ENCODE results near the gene HEMK1. TPM values are rescaled to one million over a fixed set of nuclear protein-coding genes. Genes with fewer than 3 reads are reported as not detected.

HEMK1 gene
- total RNA-seq, 1 experiment from 2014 or later: 12.5 TPM

DNA sequence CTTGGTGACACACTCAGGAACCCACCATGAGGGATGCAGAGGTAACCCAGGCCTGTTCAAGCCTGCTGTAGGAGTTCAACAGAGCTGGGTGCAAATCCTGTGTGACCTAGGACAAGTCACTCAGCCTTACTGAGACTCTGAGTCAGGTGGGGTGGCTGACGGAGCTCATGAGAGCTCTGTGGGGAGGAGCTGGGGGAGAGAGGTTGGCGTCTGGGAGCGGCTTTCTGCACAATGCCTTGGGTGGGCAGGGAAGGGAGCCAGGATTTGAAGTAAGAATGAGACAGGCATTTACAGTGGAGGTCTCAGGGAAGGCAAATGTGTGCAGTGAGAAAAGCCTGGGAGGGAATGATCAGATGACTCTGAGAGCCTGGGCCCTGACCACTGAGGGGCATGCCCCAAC lies 20.1 kb upstream of the HEMK1 start:
- Mint-ChIP-seq H3K9me3 (no peaks in the 10 kb centered on the region), H3K27ac (peak overlapping the region in 2 of 3 experiments; percentile 30 to 54; a peak in 2 of 7 replicates), H3K4me3 (no peak overlapping the region), H3K36me3 (ENCODE audit: insufficient read depth in 1 of 3, low read depth in 3 of 3) (no peaks in the 10 kb centered on the region), H3K4me1 (peaks cover 24 to 25% of the 10 kb centered on the region in 2 experiments), H3K27me3 (ENCODE audit: low read depth) (peaks cover 11% of the 10 kb centered on the region)
- no peak for DNase-seq
- no peaks in the 10 kb centered on the region for H3K79me2 ChIP-seq (ENCODE audit: insufficient read depth, low read length)
- no peak overlapping the region for H2AK5ac ChIP-seq (ENCODE audit: insufficient read length, low read length)
- no peak overlapping the region for H3K14ac ChIP-seq (ENCODE audit: insufficient read depth, low read length)
- no peak overlapping the region for H3K18ac ChIP-seq (ENCODE audit: insufficient read length, low read depth, low read length)
- H3K4ac ChIP-seq (ENCODE audit: low read depth, low read length): no peak overlapping the region
- H3K23ac ChIP-seq (ENCODE audit: insufficient read length, low read depth, low read length): no peak overlapping the region
- no peak overlapping the region for H2BK12ac ChIP-seq (ENCODE audit: insufficient read length, low read depth, low read length)
- H4K5ac ChIP-seq (ENCODE audit: insufficient read length, low read depth, low read length): no peak overlapping the region
- no peak overlapping the region for H3T11ph ChIP-seq (ENCODE audit: low read length)
- H2BK120ac ChIP-seq (ENCODE audit: low read depth, low read length, poor library complexity, severe bottlenecking): no peak overlapping the region
- no peak overlapping the region for H3K9ac ChIP-seq (ENCODE audit: extremely low read depth, insufficient read length, low read length)
- no peak overlapping the region for H3K56ac ChIP-seq (ENCODE audit: insufficient read length, low read depth, low read length)
- H3K23me2 ChIP-seq (ENCODE audit: insufficient read length, low read depth, low read length, poor library complexity, severe bottlenecking): no peaks in the 10 kb centered on the region
- TF ChIP-seq, protein P1, sequence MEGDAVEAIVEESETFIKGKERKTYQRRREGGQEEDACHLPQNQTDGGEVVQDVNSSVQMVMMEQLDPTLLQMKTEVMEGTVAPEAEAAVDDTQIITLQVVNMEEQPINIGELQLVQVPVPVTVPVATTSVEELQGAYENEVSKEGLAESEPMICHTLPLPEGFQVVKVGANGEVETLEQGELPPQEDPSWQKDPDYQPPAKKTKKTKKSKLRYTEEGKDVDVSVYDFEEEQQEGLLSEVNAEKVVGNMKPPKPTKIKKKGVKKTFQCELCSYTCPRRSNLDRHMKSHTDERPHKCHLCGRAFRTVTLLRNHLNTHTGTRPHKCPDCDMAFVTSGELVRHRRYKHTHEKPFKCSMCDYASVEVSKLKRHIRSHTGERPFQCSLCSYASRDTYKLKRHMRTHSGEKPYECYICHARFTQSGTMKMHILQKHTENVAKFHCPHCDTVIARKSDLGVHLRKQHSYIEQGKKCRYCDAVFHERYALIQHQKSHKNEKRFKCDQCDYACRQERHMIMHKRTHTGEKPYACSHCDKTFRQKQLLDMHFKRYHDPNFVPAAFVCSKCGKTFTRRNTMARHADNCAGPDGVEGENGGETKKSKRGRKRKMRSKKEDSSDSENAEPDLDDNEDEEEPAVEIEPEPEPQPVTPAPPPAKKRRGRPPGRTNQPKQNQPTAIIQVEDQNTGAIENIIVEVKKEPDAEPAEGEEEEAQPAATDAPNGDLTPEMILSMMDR (conservative IDR thresholded peaks at IDR 0.05): no peak
- no peaks in the 10 kb centered on the region for H3K79me1 ChIP-seq (ENCODE audit: insufficient read depth, low read depth, low read length, poor library complexity, severe bottlenecking)
- no peak overlapping the region for H2BK15ac ChIP-seq (ENCODE audit: low read depth, low read length)
- H4K8ac ChIP-seq (replicated peaks; ENCODE audit: insufficient read length, low read depth, low read length): no peak overlapping the region
- no peak overlapping the region for H3K27ac ChIP-seq (ENCODE audit: insufficient read length, low read depth, low read length)
- H3K27me3 ChIP-seq (ENCODE audit: insufficient read depth, low read length): no peaks in the 10 kb centered on the region
- H3K4me2 ChIP-seq (ENCODE audit: insufficient read depth, insufficient read length, low read length): no peak overlapping the region
- H4K20me1 ChIP-seq (ENCODE audit: control insufficient read depth, insufficient read depth, insufficient read length): no peaks in the 10 kb centered on the region
- no peak overlapping the region for H4K91ac ChIP-seq (ENCODE audit: insufficient read length, low read depth, low read length)
- H2BK5ac ChIP-seq (ENCODE audit: insufficient read length, low read length): no peak overlapping the region
- H3K9me3 ChIP-seq (ENCODE audit: control insufficient read depth, low read depth, low read length): no peaks in the 10 kb centered on the region
- no peaks in the 10 kb centered on the region for H3K4me1 ChIP-seq (ENCODE audit: insufficient read depth, low read length)
- H2AFZ ChIP-seq (ENCODE audit: low read length): no peak overlapping the region
- H2BK20ac ChIP-seq (ENCODE audit: low read depth, low read length, poor library complexity, severe bottlenecking): no peak overlapping the region
- WGBS (ENCODE audit: extremely low coverage, insufficient read length, low lambda C conversion rate): no CpG with 5 or more reads among the region's 3 CpGs

Data from H9 (cell line).